ENCODE data around the gene TAF12. TPM values are rescaled to one million over a fixed set of nuclear protein-coding genes. Genes with fewer than 3 reads are reported as not detected.

TAF12 gene
- polyA plus RNA-seq, 1 donor from 2014 or later, result 59.3 TPM

DNA sequence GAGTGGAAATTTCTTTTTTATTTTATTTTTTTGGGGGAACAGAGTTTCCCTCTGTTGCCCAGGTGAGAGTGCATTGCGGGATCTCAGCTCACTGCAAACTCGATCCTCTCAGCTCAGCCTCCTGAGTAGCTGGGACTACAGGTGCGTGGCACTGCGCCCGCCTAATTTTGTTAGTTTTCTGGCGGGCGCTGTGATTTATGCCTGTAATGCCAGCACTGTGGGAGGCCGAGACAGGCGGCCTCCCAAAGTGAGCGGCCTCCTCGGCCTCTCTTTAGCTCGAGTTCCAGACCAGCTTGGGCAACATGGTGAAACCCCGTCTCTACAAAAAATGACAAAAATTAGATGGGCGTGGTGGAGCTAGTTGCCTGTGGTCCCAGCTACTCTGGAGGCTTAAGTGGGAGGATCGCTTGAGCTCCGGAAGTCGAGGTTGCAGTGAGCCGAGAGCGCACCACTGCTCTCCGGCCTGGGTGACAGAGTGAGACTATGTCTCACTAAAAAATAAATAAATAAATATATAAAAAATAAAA, 28.4 kb upstream of the TAF12 start:
- Histone ChIP-seq H3K4me2 (ENCODE audit: low read length) (no peak overlapping the region), H2AFZ (ENCODE audit: low read depth, low read length) (no peak overlapping the region), H3K9ac (ENCODE audit: low read length) (no peak overlapping the region), H3K27me3 (ENCODE audit: insufficient read depth, low read depth, low read length) (no peaks in the 10 kb centered on the region), H3F3A (ENCODE audit: insufficient read depth, low read length, poor library complexity, severe bottlenecking) (peaks cover 14% of the 10 kb centered on the region), H3K36me3 (ENCODE audit: insufficient read depth, low read length) (no peaks in the 10 kb centered on the region), H3K27ac (ENCODE audit: low read length) (no peak overlapping the region), H3K9me3 (ENCODE audit: low read length) (no peaks in the 10 kb centered on the region), H3K9me2 (ENCODE audit: insufficient read depth, low read length) (no peaks in the 10 kb centered on the region), H4K20me1 (ENCODE audit: insufficient read depth) (no peaks in the 10 kb centered on the region), H3K4me3 (ENCODE audit: low read length) (no peak overlapping the region), H3K79me2 (replicated peaks; ENCODE audit: insufficient read depth, low read length) (peaks cover 14% of the 10 kb centered on the region)
- TF ChIP-seq MXI1 (conservative IDR thresholded peaks at IDR 0.05; ENCODE audit: poor library complexity, severe bottlenecking), result no peak
- TF ChIP-seq EZH2 (IDR thresholded peaks at IDR 0.05; ENCODE audit: borderline replicate concordance, insufficient read depth, low read length, poor library complexity, severe bottlenecking), result no peak
- no peak for TF ChIP-seq RAD21 (conservative IDR thresholded peaks at IDR 0.05)
- no peak for TF ChIP-seq EP300 (conservative IDR thresholded peaks at IDR 0.05; ENCODE audit: poor library complexity, severe bottlenecking)

DNA sequence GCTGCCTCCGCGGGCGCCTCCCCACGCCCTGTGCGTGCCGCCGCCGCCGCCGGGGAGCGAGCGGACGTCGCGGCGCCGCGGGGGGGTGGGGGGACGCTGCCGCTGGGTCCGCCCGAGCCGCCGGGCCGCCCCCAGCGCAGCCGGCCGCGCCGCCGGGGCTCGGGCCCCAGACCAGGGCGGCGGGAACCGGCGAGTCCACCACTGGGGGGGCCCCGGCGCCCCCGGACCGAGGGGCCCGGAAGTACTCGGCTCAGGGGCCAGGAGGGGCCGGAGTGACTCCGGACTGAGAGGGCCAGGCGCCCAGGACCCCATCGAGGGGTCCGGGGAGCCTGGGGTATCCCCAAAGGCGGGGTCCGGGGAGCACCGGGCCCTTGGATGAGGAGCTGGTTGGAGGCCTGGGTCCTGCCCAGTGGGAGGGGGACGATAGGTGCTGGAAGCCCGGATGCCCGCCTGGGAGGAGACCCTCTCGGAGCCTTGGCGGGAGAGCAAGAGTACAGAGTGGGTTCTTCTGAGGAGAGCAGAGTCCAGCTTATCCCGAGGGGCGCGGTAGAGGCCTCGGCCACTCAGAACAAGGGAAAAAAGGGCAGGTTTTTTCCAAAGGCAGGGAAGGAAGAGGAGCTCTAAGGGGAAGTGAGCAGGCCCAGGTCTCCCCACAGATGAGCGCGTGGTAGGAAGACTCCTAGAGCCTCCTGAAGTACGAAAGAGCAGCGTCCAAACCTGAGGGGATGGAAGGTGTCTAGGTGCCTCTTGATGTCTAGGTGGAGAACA, 26.3 kb upstream of the TAF12 start:
- Histone ChIP-seq H3K9me3 (ENCODE audit: low read length) (no peaks in the 10 kb centered on the region), H3K27me3 (ENCODE audit: insufficient read depth, low read depth, low read length) (no peaks in the 10 kb centered on the region), H3K4me3 (ENCODE audit: low read length) (peak overlapping the region; percentile 90), H4K20me1 (ENCODE audit: insufficient read depth) (no peaks in the 10 kb centered on the region), H3K9ac (ENCODE audit: low read length) (peak overlapping the region; percentile 96), H3K36me3 (ENCODE audit: insufficient read depth, low read length) (no peaks in the 10 kb centered on the region), H3K79me2 (replicated peaks; ENCODE audit: insufficient read depth, low read length) (peaks cover 14% of the 10 kb centered on the region), H3K4me2 (ENCODE audit: low read length) (peak overlapping the region; percentile 71), H3K9me2 (ENCODE audit: insufficient read depth, low read length) (no peaks in the 10 kb centered on the region), H2AFZ (ENCODE audit: low read depth, low read length) (peak overlapping the region; percentile 85), H3F3A (ENCODE audit: insufficient read depth, low read length, poor library complexity, severe bottlenecking) (peaks cover 14% of the 10 kb centered on the region), H3K27ac (ENCODE audit: low read length) (peak overlapping the region; percentile 91)
- peak; percentile 18 for TF ChIP-seq MXI1 (conservative IDR thresholded peaks at IDR 0.05; ENCODE audit: poor library complexity, severe bottlenecking)
- TF ChIP-seq, protein P1, sequence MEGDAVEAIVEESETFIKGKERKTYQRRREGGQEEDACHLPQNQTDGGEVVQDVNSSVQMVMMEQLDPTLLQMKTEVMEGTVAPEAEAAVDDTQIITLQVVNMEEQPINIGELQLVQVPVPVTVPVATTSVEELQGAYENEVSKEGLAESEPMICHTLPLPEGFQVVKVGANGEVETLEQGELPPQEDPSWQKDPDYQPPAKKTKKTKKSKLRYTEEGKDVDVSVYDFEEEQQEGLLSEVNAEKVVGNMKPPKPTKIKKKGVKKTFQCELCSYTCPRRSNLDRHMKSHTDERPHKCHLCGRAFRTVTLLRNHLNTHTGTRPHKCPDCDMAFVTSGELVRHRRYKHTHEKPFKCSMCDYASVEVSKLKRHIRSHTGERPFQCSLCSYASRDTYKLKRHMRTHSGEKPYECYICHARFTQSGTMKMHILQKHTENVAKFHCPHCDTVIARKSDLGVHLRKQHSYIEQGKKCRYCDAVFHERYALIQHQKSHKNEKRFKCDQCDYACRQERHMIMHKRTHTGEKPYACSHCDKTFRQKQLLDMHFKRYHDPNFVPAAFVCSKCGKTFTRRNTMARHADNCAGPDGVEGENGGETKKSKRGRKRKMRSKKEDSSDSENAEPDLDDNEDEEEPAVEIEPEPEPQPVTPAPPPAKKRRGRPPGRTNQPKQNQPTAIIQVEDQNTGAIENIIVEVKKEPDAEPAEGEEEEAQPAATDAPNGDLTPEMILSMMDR (IDR thresholded peaks at IDR 0.05; ENCODE audit: poor library complexity, severe bottlenecking), result no peak
- TF ChIP-seq, protein P2, sequence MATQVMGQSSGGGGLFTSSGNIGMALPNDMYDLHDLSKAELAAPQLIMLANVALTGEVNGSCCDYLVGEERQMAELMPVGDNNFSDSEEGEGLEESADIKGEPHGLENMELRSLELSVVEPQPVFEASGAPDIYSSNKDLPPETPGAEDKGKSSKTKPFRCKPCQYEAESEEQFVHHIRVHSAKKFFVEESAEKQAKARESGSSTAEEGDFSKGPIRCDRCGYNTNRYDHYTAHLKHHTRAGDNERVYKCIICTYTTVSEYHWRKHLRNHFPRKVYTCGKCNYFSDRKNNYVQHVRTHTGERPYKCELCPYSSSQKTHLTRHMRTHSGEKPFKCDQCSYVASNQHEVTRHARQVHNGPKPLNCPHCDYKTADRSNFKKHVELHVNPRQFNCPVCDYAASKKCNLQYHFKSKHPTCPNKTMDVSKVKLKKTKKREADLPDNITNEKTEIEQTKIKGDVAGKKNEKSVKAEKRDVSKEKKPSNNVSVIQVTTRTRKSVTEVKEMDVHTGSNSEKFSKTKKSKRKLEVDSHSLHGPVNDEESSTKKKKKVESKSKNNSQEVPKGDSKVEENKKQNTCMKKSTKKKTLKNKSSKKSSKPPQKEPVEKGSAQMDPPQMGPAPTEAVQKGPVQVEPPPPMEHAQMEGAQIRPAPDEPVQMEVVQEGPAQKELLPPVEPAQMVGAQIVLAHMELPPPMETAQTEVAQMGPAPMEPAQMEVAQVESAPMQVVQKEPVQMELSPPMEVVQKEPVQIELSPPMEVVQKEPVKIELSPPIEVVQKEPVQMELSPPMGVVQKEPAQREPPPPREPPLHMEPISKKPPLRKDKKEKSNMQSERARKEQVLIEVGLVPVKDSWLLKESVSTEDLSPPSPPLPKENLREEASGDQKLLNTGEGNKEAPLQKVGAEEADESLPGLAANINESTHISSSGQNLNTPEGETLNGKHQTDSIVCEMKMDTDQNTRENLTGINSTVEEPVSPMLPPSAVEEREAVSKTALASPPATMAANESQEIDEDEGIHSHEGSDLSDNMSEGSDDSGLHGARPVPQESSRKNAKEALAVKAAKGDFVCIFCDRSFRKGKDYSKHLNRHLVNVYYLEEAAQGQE (IDR thresholded peaks at IDR 0.05; ENCODE audit: borderline replicate concordance), result no peak
- TF ChIP-seq EZH2 (IDR thresholded peaks at IDR 0.05; ENCODE audit: borderline replicate concordance, insufficient read depth, low read length, poor library complexity, severe bottlenecking), result no peak
- TF ChIP-seq SMC3 (conservative IDR thresholded peaks at IDR 0.05; ENCODE audit: poor library complexity), result no peak
- TF ChIP-seq TAF1 (IDR thresholded peaks at IDR 0.05; ENCODE audit: low read depth), result peak; percentile 28
- TF ChIP-seq RAD21 (conservative IDR thresholded peaks at IDR 0.05), result no peak
- TF ChIP-seq POLR2AphosphoS5 (IDR thresholded peaks at IDR 0.05), result peak; percentile 29

All from neural cell (in vitro differentiated cells).